SK-N-SH (cell line): Measurements from ENCODE around the gene DOK6. TPM values are rescaled to one million over a fixed set of nuclear protein-coding genes. Genes with fewer than 3 reads are reported as not detected.

Experiments used
- CTCF ChIA-PET: fragments of 300-600, 350-600 bp; formaldehyde crosslinking; extraction: SDS; loops from one replicate; lab custom pipeline; 2021; lab: Yijun Ruan, JAX
- POLR2A ChIA-PET: fragments of 350-600 bp; sonication (Branson Sonifier 250); formaldehyde crosslinking; extraction: SDS; loops from one replicate; lab custom pipeline; 2020; ENCODE audit warnings: antibody characterized with exemption, inconsistent platforms; lab: Yijun Ruan, JAX
- DNase-seq: peaks from one replicate; pipeline ENCODE4 v3.0.0; 2012
- H2AFZ ChIP-seq: fragments of 200-600 bp; sonication (generic); 2 replicates; pipeline ENCODE4 v1.8.1; 2016; ENCODE audit warnings: antibody characterized with exemption, mild to moderate bottlenecking, low read depth
- H3F3A ChIP-seq: fragments of 200-600 bp; sonication (generic); replicated peaks from 2 replicates; pipeline ENCODE3; 2016; ENCODE audit warnings: antibody characterized with exemption, mild to moderate bottlenecking; ENCODE audit not compliant: insufficient read depth
- H3K27ac ChIP-seq, 2 experiments: fragments of 200-500 bp in 1 of 2; fragments of 200-600 bp in 1 of 2; sonication (Bioruptor generic) in 1 of 2; sonication (generic), shearing (Covaris generic) in 1 of 2; 2 replicates each; pipeline versions ENCODE4 v1.5.1 to v1.6.1; 2014 to 2016; ENCODE audit warnings: low read depth in 2 of 2, inconsistent platforms in 1 of 2, low read length in 1 of 2, mild to moderate bottlenecking in 1 of 2, mixed read lengths in 1 of 2
- H3K27me3 ChIP-seq: fragments of 200-600 bp; sonication (generic), shearing (Covaris generic); 2 replicates; pipeline ENCODE4 v1.6.1; 2016; ENCODE audit warnings: mixed run types; ENCODE audit not compliant: insufficient read depth
- H3K36me3 ChIP-seq, 2 experiments: fragments of 200-500 bp in 1 of 2; fragments of 200-600 bp in 1 of 2; sonication (Bioruptor generic) in 1 of 2; sonication (generic) in 1 of 2; replicated peaks in 1 of 2; 2 replicates each; pipeline versions ENCODE3 to v1.5.1; 2014 to 2016; ENCODE audit warnings: low read length in 1 of 2, mild to moderate bottlenecking in 1 of 2; ENCODE audit not compliant: insufficient read depth in 2 of 2, control insufficient read depth in 1 of 2
- H3K4me1 ChIP-seq, 2 experiments: fragments of 200-500 bp in 1 of 2; fragments of 200-600 bp in 1 of 2; sonication (Bioruptor generic) in 1 of 2; sonication (generic), shearing (Covaris generic) in 1 of 2; 2 replicates each; pipeline versions ENCODE4 v1.5.1 to v1.6.1; 2014 to 2016; ENCODE audit warnings: low read depth in 1 of 2, low read length in 1 of 2, mixed run types in 1 of 2; ENCODE audit not compliant: insufficient read depth in 2 of 2, control insufficient read depth in 1 of 2
- H3K4me2 ChIP-seq: fragments of 200-600 bp; sonication (generic), shearing (Covaris generic); 2 replicates; pipeline ENCODE4 v1.6.1; 2017; ENCODE audit warnings: mixed run types
- H3K4me3 ChIP-seq, 2 experiments: fragments of 200-500 bp in 1 of 2; fragments of 200-600 bp in 1 of 2; sonication (Bioruptor generic) in 1 of 2; sonication (generic), shearing (Covaris generic) in 1 of 2; 2 replicates each; pipeline versions ENCODE4 v1.5.1 to v1.8.1; 2014 to 2016; ENCODE audit warnings: low read depth in 2 of 2, inconsistent platforms in 1 of 2, low read length in 1 of 2, mild to moderate bottlenecking in 1 of 2, mixed read lengths in 1 of 2, moderate library complexity in 1 of 2
- H3K79me2 ChIP-seq: fragments of 200-600 bp; sonication (generic); 2 replicates; pipeline ENCODE4 v1.8.1; 2017; ENCODE audit warnings: mild to moderate bottlenecking; ENCODE audit not compliant: insufficient read depth
- H3K9ac ChIP-seq: fragments of 200-600 bp; sonication (generic); 2 replicates; pipeline ENCODE4 v1.6.1; 2017; ENCODE audit warnings: mixed run types
- H3K9me2 ChIP-seq: fragments of 200-600 bp; sonication (generic); 2 replicates; pipeline ENCODE4 v1.6.1; 2017; ENCODE audit warnings: mixed run types
- H3K9me3 ChIP-seq: fragments of 200-600 bp; sonication (generic); 2 replicates; pipeline ENCODE4 v1.6.1; 2017; ENCODE audit warnings: mixed run types, mild to moderate bottlenecking, moderate library complexity
- H4K20me1 ChIP-seq: fragments of 200-600 bp; sonication (generic); 2 replicates; pipeline ENCODE4 v1.6.1; 2017; ENCODE audit warnings: mild to moderate bottlenecking, mixed run types; ENCODE audit not compliant: insufficient read depth
- EZH2phosphoT487 ChIP-seq: fragments of 200-600 bp; sonication (generic); IDR thresholded peaks from 2 replicates; pipeline ENCODE4 v1.6.1; 2017; ENCODE audit warnings: low read depth, mixed run types, mild to moderate bottlenecking, antibody characterized with exemption, moderate library complexity, borderline replicate concordance
- FOSL2 ChIP-seq: IDR thresholded peaks from 2 replicates; pipeline ENCODE4 v1.4.0; 2012; ENCODE audit warnings: low read depth, mild to moderate bottlenecking, moderate library complexity, borderline replicate concordance
- FOXJ3 ChIP-seq: sonication (generic); formaldehyde crosslinking; IDR thresholded peaks from 2 replicates; pipeline ENCODE4 v1.5.1; 2020; ENCODE audit warnings: mild to moderate bottlenecking, missing genetic modification reagents
- FOXM1 ChIP-seq: IDR thresholded peaks from 2 replicates; pipeline ENCODE4 v1.4.0; 2012; ENCODE audit warnings: low read depth, mild to moderate bottlenecking
- GABPA ChIP-seq: IDR thresholded peaks from 2 replicates; pipeline ENCODE4 v1.4.0; 2012; ENCODE audit warnings: low read depth, mild to moderate bottlenecking
- MXI1 ChIP-seq: IDR thresholded peaks from 2 replicates; pipeline ENCODE4 v1.6.1; 2012; ENCODE audit warnings: mild to moderate bottlenecking, low read depth, low read length, improper control_type of control experiment
- RCOR1 ChIP-seq: fragments of 150-350 bp; IDR thresholded peaks from 2 replicates; pipeline ENCODE4 v1.6.1; 2017; ENCODE audit warnings: antibody characterized with exemption, low read length
- RFX5 ChIP-seq: IDR thresholded peaks from 2 replicates; pipeline ENCODE4 v1.6.1; 2012; ENCODE audit warnings: mild to moderate bottlenecking, improper control_type of control experiment, low read length
- SIN3A ChIP-seq: IDR thresholded peaks from 2 replicates; pipeline ENCODE4 v1.6.1; 2012; ENCODE audit warnings: low read depth, mild to moderate bottlenecking, low read length, moderate library complexity, borderline replicate concordance
- SMC3 ChIP-seq: IDR thresholded peaks from 2 replicates; pipeline ENCODE4 v1.6.1; 2012; ENCODE audit warnings: low read depth, low read length, improper control_type of control experiment
- TAF1 ChIP-seq: IDR thresholded peaks from 2 replicates; pipeline ENCODE4 v1.6.1; 2012; ENCODE audit warnings: low read depth, mild to moderate bottlenecking, low read length, moderate library complexity, borderline replicate concordance
- TCF12 ChIP-seq: IDR thresholded peaks from 2 replicates; pipeline ENCODE4 v1.4.0; 2012
- TEAD4 ChIP-seq: IDR thresholded peaks from 2 replicates; pipeline ENCODE4 v1.4.0; 2012; ENCODE audit warnings: mild to moderate bottlenecking, borderline replicate concordance; ENCODE audit not compliant: insufficient read depth
- YY1 ChIP-seq: IDR thresholded peaks from 2 replicates; pipeline ENCODE4 v1.4.0; 2012; ENCODE audit warnings: low read depth, mild to moderate bottlenecking
- WGBS: methylation state at CpG from one replicate; pipeline ENCODE4 v1.1.6; 2017; ENCODE audit warnings: low lambda C conversion rate; 5-methylcytosine and 5-hydroxymethylcytosine counted together
- polyA plus RNA-seq, 3 experiments: library from polyadenylated mRNA; depleted of rRNA; stranded (reverse); fragments of >200 nt; gene quantifications; 2 replicates each; pipeline ENCODE4 v1.2.3, GENCODE V29; 2012
- TF ChIP-seq, protein P1 (sequence below): IDR thresholded peaks from 2 replicates; pipeline ENCODE4 v1.4.0; 2012; ENCODE audit warnings: low read depth
- TF ChIP-seq, protein P2 (sequence below): IDR thresholded peaks from 2 replicates; pipeline ENCODE4 v1.4.0; 2012; ENCODE audit warnings: low read depth, borderline replicate concordance
- TF ChIP-seq, protein P3 (sequence below): fragments of 200-600 bp; sonication (generic); IDR thresholded peaks from 2 replicates; pipeline ENCODE4 v1.6.1; 2017; ENCODE audit warnings: antibody characterized with exemption, mild to moderate bottlenecking, moderate library complexity
- TF ChIP-seq, protein P4 (sequence below): IDR thresholded peaks from 2 replicates; pipeline ENCODE4; 2012

Gene DOK6
- polyA plus RNA-seq, 1 of the 3 experiments (the other 2 are of a cell fraction): 3.9 TPM

DNA sequence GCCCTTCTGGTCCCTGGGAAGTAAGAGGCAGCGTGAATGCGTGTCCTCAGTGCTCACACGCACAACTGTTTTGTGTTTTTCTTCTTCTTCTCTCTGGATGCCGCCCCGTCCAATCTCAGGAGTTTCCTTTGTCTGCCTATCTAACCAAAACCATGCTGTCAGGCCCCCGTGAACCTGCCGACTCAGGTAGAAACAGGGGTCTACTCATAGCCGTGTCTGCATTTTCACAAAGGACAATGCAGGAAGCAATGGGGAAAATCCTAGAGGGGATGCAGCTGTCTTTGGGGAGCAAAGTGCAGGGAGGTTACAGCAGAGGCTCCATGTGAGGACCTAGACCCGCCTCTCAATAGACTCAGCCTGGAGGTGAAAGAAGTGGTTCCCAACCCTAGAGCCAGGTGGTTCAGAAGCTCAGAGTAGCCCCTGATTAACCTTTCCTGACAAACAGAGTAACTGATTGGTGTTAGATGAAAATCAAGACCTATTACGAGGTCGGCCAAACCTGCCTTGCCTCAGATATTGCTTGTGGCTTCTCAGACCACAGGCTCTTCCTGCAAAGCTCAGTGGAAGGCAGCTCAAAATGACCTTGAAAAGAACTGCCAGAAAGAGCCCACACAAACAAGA is 497.7 kb downstream of the DOK6 start:
- no peak for TF ChIP-seq SIN3A
- TF ChIP-seq, protein P1, sequence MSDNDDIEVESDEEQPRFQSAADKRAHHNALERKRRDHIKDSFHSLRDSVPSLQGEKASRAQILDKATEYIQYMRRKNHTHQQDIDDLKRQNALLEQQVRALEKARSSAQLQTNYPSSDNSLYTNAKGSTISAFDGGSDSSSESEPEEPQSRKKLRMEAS: no peak
- TF ChIP-seq, protein P2, sequence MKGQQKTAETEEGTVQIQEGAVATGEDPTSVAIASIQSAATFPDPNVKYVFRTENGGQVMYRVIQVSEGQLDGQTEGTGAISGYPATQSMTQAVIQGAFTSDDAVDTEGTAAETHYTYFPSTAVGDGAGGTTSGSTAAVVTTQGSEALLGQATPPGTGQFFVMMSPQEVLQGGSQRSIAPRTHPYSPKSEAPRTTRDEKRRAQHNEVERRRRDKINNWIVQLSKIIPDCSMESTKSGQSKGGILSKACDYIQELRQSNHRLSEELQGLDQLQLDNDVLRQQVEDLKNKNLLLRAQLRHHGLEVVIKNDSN: no peak
- no peak for TF ChIP-seq TCF12
- TF ChIP-seq TEAD4: no peak
- TF ChIP-seq YY1: no peak
- TF ChIP-seq FOXM1: no peak
- TF ChIP-seq FOSL2: no peak
- no peak for TF ChIP-seq MXI1
- TF ChIP-seq SMC3: no peak
- TF ChIP-seq FOXJ3: no peak
- TF ChIP-seq, protein P3, sequence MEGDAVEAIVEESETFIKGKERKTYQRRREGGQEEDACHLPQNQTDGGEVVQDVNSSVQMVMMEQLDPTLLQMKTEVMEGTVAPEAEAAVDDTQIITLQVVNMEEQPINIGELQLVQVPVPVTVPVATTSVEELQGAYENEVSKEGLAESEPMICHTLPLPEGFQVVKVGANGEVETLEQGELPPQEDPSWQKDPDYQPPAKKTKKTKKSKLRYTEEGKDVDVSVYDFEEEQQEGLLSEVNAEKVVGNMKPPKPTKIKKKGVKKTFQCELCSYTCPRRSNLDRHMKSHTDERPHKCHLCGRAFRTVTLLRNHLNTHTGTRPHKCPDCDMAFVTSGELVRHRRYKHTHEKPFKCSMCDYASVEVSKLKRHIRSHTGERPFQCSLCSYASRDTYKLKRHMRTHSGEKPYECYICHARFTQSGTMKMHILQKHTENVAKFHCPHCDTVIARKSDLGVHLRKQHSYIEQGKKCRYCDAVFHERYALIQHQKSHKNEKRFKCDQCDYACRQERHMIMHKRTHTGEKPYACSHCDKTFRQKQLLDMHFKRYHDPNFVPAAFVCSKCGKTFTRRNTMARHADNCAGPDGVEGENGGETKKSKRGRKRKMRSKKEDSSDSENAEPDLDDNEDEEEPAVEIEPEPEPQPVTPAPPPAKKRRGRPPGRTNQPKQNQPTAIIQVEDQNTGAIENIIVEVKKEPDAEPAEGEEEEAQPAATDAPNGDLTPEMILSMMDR: no peak
- no peak for TF ChIP-seq GABPA
- TF ChIP-seq RFX5: no peak
- no peak for TF ChIP-seq RCOR1
- TF ChIP-seq EZH2phosphoT487: no peak
- TF ChIP-seq TAF1: no peak
- TF ChIP-seq, protein P4, sequence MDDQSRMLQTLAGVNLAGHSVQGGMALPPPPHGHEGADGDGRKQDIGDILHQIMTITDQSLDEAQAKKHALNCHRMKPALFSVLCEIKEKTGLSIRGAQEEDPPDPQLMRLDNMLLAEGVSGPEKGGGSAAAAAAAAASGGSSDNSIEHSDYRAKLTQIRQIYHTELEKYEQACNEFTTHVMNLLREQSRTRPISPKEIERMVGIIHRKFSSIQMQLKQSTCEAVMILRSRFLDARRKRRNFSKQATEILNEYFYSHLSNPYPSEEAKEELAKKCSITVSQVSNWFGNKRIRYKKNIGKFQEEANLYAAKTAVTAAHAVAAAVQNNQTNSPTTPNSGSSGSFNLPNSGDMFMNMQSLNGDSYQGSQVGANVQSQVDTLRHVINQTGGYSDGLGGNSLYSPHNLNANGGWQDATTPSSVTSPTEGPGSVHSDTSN: no peak
- H3K27me3 ChIP-seq: no peaks in the 10 kb centered on the region
- DNase-seq: no peak
- H3K4me3 ChIP-seq: no peak overlapping the region
- H3K79me2 ChIP-seq: no peaks in the 10 kb centered on the region
- no peak overlapping the region for H3K27ac ChIP-seq
- no peaks in the 10 kb centered on the region for H3K9me3 ChIP-seq
- H2AFZ ChIP-seq: no peak overlapping the region
- H3K4me1 ChIP-seq: no peaks in the 10 kb centered on the region
- CTCF ChIA-PET: no interaction called here
- no peak overlapping the region for H3K9ac ChIP-seq
- no peaks in the 10 kb centered on the region for H3F3A ChIP-seq
- no peaks in the 10 kb centered on the region for H3K36me3 ChIP-seq
- 76% methylated on average over 11 of the region's 11 CpGs for WGBS
- H4K20me1 ChIP-seq: no peaks in the 10 kb centered on the region
- no peaks in the 10 kb centered on the region for H3K9me2 ChIP-seq
- no peak overlapping the region for H3K4me2 ChIP-seq
- POLR2A ChIA-PET: interaction anchor here (0.7 kb wide), 1 partner anchor 10 kb away, joined by 3 read pairs; no protein-coding TSS in a partner anchor
